ENCODE data around the gene MKS1. TPM values are rescaled to one million over a fixed set of nuclear protein-coding genes. Genes with fewer than 3 reads are reported as not detected.

The MKS1 gene
- total and polyA plus RNA-seq, 2 donors (not counting 1 experiment from before 2014, with no cell fraction given): 8.7 to 17.8 TPM

DNA sequence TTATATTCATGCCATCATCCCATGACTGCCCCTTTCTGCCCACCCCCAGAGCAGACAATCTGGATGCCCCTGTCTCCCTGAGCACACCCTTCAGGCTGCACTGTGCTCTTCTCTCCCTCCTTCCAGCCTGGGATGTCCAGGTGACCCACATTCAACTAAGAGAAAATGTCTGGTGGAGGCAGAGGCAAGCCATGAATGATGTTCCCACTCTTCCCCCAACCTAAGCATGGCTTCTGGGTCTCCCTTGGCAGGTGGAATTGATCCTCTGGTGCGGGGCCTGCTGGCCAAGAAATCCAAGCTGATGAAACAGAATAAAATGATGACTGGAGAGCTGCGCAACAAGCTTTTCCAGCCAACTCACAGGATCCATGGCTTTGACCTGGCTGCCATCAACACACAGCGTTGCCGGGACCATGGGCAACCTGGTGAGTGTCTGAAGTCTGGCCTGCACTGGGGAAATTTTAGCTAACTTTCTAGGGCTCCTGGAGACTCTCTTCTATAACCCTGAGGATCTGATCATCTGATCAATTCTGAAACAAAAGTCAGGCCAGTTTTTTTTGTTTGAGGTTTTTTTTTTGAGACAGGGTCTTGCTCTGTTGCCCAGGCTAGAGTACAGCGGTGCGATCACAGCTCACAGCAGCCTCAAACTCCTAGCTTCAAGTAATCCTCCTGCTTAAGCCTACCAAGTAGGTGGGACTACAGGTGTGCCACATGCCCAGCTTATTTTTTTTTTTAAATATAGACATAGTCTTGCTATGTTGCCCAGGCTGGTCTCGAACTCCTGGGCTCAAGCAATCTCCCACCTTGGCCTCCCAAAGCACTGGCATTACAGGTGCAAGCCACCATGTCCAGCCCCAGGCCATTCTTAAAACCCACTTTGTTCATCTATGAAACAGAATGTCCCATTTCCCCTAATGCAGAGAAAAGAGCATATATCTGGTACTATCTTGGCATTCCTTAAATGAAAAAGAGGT lies 47.1 kb upstream of the MKS1 start:
- Histone ChIP-seq H3K4me2 (ENCODE audit: extremely low read depth, insufficient read depth, low read length) (no peak overlapping the region), H3K9ac (ENCODE audit: insufficient read depth, low read length) (no peak overlapping the region), H4K20me1 (ENCODE audit: control insufficient read depth, extremely low read depth, insufficient read depth, low read length) (no peaks in the 10 kb centered on the region), H3K27me3 (ENCODE audit: control insufficient read depth, insufficient read depth, low read length) (peaks cover 2% of the 10 kb centered on the region), H2AFZ (ENCODE audit: low read length) (no peak overlapping the region), H3K9me3 (ENCODE audit: control insufficient read depth, insufficient read depth, low read depth, low read length) (no peaks in the 10 kb centered on the region), H3K4me3 (replicated peaks in 1 of 4; ENCODE audit: control extremely low read depth in 1 of 4, insufficient read depth in 1 of 4, low read depth in 3 of 4, low read length in 4 of 4) (no peak overlapping the region), H3K27ac (ENCODE audit: insufficient read depth, low read length) (no peak overlapping the region), H3K4me1 (ENCODE audit: control insufficient read depth, extremely low read depth, insufficient read depth, low read length) (no peaks in the 10 kb centered on the region), H3K36me3 (ENCODE audit: control insufficient read depth, insufficient read depth, low read length) (no peaks in the 10 kb centered on the region), H3K79me2 (ENCODE audit: control insufficient read depth, insufficient read depth, low read length) (no peaks in the 10 kb centered on the region)
- TF ChIP-seq, protein P1, sequence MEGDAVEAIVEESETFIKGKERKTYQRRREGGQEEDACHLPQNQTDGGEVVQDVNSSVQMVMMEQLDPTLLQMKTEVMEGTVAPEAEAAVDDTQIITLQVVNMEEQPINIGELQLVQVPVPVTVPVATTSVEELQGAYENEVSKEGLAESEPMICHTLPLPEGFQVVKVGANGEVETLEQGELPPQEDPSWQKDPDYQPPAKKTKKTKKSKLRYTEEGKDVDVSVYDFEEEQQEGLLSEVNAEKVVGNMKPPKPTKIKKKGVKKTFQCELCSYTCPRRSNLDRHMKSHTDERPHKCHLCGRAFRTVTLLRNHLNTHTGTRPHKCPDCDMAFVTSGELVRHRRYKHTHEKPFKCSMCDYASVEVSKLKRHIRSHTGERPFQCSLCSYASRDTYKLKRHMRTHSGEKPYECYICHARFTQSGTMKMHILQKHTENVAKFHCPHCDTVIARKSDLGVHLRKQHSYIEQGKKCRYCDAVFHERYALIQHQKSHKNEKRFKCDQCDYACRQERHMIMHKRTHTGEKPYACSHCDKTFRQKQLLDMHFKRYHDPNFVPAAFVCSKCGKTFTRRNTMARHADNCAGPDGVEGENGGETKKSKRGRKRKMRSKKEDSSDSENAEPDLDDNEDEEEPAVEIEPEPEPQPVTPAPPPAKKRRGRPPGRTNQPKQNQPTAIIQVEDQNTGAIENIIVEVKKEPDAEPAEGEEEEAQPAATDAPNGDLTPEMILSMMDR (conservative IDR thresholded peaks at IDR 0.05 in 1 of 2, IDR thresholded peaks at IDR 0.05 in 1 of 2; ENCODE audit: low read depth in 1 of 2, low read length in 2 of 2): no peak
- TF ChIP-seq EZH2 (IDR thresholded peaks at IDR 0.05; ENCODE audit: low read length, missing control alignments): no peak
- DNase-seq (ENCODE audit: low read depth in 2 of 2): no peak

DNA sequence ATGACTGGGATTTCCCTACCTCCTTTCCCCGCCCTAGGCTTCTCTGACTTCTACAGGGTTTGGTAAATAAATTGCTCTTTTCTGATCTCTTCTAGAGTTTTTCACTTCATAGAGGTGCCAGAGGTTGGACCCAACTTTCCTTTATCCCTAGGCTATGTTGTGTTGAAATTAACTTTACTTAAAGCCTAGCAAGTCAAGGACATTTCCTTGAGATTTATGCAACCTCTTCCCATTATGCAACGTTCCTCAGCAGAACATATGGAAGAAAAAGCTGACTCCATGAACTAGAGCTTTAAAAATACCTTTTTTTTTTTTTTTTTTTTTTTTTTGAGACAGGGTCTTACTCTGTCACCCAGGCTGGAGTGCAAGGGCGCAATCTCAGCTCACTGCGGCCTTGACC lies 46.2 kb upstream of the MKS1 start:
- Histone ChIP-seq H3K27me3 (ENCODE audit: control insufficient read depth, insufficient read depth, low read length) (peaks cover 2% of the 10 kb centered on the region), H3K9ac (ENCODE audit: insufficient read depth, low read length) (no peak overlapping the region), H3K79me2 (ENCODE audit: control insufficient read depth, insufficient read depth, low read length) (no peaks in the 10 kb centered on the region), H3K27ac (ENCODE audit: insufficient read depth, low read length) (no peak overlapping the region), H3K4me2 (ENCODE audit: extremely low read depth, insufficient read depth, low read length) (no peak overlapping the region), H3K9me3 (ENCODE audit: control insufficient read depth, insufficient read depth, low read depth, low read length) (no peaks in the 10 kb centered on the region), H3K4me1 (ENCODE audit: control insufficient read depth, extremely low read depth, insufficient read depth, low read length) (no peaks in the 10 kb centered on the region), H3K4me3 (replicated peaks in 1 of 4; ENCODE audit: control extremely low read depth in 1 of 4, insufficient read depth in 1 of 4, low read depth in 3 of 4, low read length in 4 of 4) (no peak overlapping the region), H4K20me1 (ENCODE audit: control insufficient read depth, extremely low read depth, insufficient read depth, low read length) (no peaks in the 10 kb centered on the region), H2AFZ (ENCODE audit: low read length) (no peak overlapping the region), H3K36me3 (ENCODE audit: control insufficient read depth, insufficient read depth, low read length) (no peaks in the 10 kb centered on the region)
- TF ChIP-seq EZH2 (IDR thresholded peaks at IDR 0.05; ENCODE audit: low read length, missing control alignments): no peak
- TF ChIP-seq, protein P1 (conservative IDR thresholded peaks at IDR 0.05 in 1 of 2, IDR thresholded peaks at IDR 0.05 in 1 of 2; ENCODE audit: low read depth in 1 of 2, low read length in 2 of 2): no peak
- no peak for DNase-seq (ENCODE audit: low read depth in 2 of 2)

DNA sequence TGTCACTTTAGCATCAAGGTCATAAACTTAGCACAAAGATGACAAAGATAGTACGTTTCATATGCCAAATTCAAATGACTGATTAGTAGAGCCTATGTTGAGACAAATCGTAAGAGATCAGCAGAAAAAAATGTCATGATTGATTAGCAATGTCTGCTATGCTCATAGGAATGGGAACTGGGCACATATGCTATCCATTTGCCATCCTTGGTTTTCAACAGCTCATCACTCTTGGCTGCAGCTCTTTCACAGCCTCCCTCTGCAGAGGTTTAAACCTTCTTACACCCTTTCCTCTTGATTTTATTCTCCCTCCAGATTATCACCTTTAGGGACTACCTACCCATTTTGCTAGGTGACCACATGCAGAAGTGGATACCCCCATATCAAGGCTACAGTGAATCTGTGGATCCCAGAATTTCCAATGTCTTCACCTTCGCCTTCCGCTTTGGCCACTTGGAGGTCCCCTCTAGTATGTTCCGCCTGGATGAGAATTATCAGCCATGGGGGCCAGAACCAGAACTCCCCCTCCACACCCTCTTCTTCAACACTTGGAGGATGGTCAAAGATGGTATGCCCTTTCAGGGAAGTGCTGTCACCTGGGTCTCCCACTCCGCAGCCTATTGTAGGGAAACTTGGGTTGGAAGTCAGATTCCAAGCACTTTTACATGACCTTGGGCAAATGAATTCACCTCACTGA lies 45.5 kb upstream of the MKS1 start:
- no peaks in the 10 kb centered on the region for H3K79me2 ChIP-seq (ENCODE audit: control insufficient read depth, insufficient read depth, low read length)
- no peaks in the 10 kb centered on the region for H4K20me1 ChIP-seq (ENCODE audit: control insufficient read depth, extremely low read depth, insufficient read depth, low read length)
- no peak for DNase-seq (ENCODE audit: low read depth in 2 of 2)
- H3K27ac ChIP-seq (ENCODE audit: insufficient read depth, low read length): no peak overlapping the region
- H3K9me3 ChIP-seq (ENCODE audit: control insufficient read depth, insufficient read depth, low read depth, low read length): no peaks in the 10 kb centered on the region
- no peaks in the 10 kb centered on the region for H3K4me1 ChIP-seq (ENCODE audit: control insufficient read depth, extremely low read depth, insufficient read depth, low read length)
- no peak for TF ChIP-seq EZH2 (IDR thresholded peaks at IDR 0.05; ENCODE audit: low read length, missing control alignments)
- TF ChIP-seq, protein P1 (conservative IDR thresholded peaks at IDR 0.05 in 1 of 2, IDR thresholded peaks at IDR 0.05 in 1 of 2; ENCODE audit: low read depth in 1 of 2, low read length in 2 of 2): no peak
- H3K4me2 ChIP-seq (ENCODE audit: extremely low read depth, insufficient read depth, low read length): no peak overlapping the region
- H3K4me3 ChIP-seq (replicated peaks in 1 of 4; ENCODE audit: control extremely low read depth in 1 of 4, insufficient read depth in 1 of 4, low read depth in 3 of 4, low read length in 4 of 4): no peak overlapping the region
- no peak overlapping the region for H3K9ac ChIP-seq (ENCODE audit: insufficient read depth, low read length)
- H3K36me3 ChIP-seq (ENCODE audit: control insufficient read depth, insufficient read depth, low read length): no peaks in the 10 kb centered on the region
- H2AFZ ChIP-seq (ENCODE audit: low read length): no peak overlapping the region
- H3K27me3 ChIP-seq (ENCODE audit: control insufficient read depth, insufficient read depth, low read length): peaks cover 2% of the 10 kb centered on the region
